ENCODE results near the gene SCN3A. TPM values are rescaled to one million over a fixed set of nuclear protein-coding genes. Genes with fewer than 3 reads are reported as not detected.

SCN3A gene
- total and polyA plus RNA-seq, 2 donors (not counting 3 experiments of a cell fraction or from before 2014, with no cell fraction given), result not detected

DNA sequence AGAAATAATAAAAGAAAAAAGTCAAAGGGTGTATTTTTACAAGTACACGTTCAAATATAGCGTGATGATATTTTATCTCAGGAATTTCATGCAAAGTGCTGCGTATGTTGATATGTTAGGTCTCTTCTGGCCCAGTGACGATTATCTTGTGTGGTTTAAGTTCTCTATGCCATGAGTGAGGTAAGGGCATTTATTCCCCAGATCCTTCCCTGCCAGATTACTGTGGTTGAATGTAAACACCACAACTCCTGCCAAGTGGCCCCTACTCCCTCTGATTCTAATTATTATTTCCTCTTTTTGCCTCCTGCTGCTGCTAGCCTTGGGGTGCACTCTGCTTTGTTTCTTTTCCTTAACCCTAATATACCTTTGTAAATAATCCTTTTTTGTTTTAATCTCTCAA, 47.5 kb upstream of the SCN3A start:
- BruUV-seq (replicated peaks), result no TSS peak
- no peak overlapping the region for H3K27ac ChIP-seq (ENCODE audit: insufficient read depth, low read depth, low read length)
- H3K27me3 ChIP-seq (ENCODE audit: control insufficient read depth in 2 of 2, insufficient read depth in 2 of 2, low read length in 2 of 2), result peaks cover 0 to 2% of the 10 kb centered on the region in 2 experiments
- ChIA-PET POLR2A (no interaction called here), CTCF (interaction anchor here (1.0 kb wide), 1 partner anchor 48 kb away, joined by 3 read pairs; the partner anchor contains the start of gene SCN3A)
- DNase-seq (ENCODE audit: low read depth, low spot score) (no peak), FAIRE-seq (no peak)
- no peaks in the 10 kb centered on the region for H3K4me1 ChIP-seq (ENCODE audit: control insufficient read depth, extremely low read depth, insufficient read depth, low read length)
- TF ChIP-seq FOS (IDR thresholded peaks at IDR 0.05; ENCODE audit: borderline replicate concordance, insufficient read depth, low read length), result no peak
- TF ChIP-seq EZH2 (IDR thresholded peaks at IDR 0.05; ENCODE audit: borderline replicate concordance, low read depth, low read length, severe bottlenecking), result no peak
- no peak overlapping the region for H3K4me3 ChIP-seq (replicated peaks in 1 of 3; ENCODE audit: insufficient read depth in 1 of 3, low read depth in 1 of 3, low read length in 3 of 3)
- H3K4me2 ChIP-seq (ENCODE audit: insufficient read depth, low read length), result no peak overlapping the region
- no peaks in the 10 kb centered on the region for H3K36me3 ChIP-seq (ENCODE audit: control insufficient read depth in 2 of 2, extremely low read depth in 1 of 2, insufficient read depth in 2 of 2, low read length in 2 of 2)
- H3K9me1 ChIP-seq (replicated peaks; ENCODE audit: control insufficient read depth, extremely low read depth, insufficient read depth, low read length), result no peaks in the 10 kb centered on the region
- no peaks in the 10 kb centered on the region for H4K20me1 ChIP-seq (replicated peaks; ENCODE audit: control insufficient read depth, extremely low read depth, insufficient read depth, low read length)
- no peak overlapping the region for H2AFZ ChIP-seq (ENCODE audit: low read depth, low read length)
- no peak overlapping the region for H3K9ac ChIP-seq (replicated peaks; ENCODE audit: extremely low read depth, insufficient read depth, low read length)
- H3K79me2 ChIP-seq (ENCODE audit: control insufficient read depth, insufficient read depth, low read length), result no peaks in the 10 kb centered on the region
- no peaks in the 10 kb centered on the region for H3K9me3 ChIP-seq (replicated peaks; ENCODE audit: control insufficient read depth, insufficient read depth, low read length)
- intact Hi-C loops (cut with micrococcal nuclease) (no loop called here), dilution Hi-C loops (cut with MboI; ENCODE audit: extremely low pct_ligation_motif_present, low sequenced_read_pairs) (no loop called here)

DNA sequence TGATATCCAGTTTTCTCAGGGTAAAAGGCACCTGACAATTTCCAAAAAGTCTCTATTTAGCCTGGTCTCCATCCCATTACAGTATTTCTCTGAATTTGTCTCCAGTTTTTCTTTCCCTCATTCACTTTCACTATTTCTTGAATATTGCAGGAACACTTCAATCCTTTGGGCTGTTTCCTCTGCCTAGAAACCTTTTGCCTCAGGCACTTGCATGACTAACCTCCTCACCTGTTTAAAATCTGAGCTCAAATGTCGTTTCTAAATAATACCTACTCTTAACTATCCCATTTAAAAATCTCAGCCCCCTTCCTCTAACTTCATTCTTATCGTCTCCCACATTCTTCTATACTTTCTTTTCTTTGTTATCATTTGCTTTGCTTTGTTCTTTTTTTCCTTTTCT, 44.4 kb upstream of the SCN3A start:
- no peak overlapping the region for H3K4me2 ChIP-seq (ENCODE audit: insufficient read depth, low read length)
- H3K9me1 ChIP-seq (replicated peaks; ENCODE audit: control insufficient read depth, extremely low read depth, insufficient read depth, low read length), result no peaks in the 10 kb centered on the region
- H3K4me1 ChIP-seq (ENCODE audit: control insufficient read depth, extremely low read depth, insufficient read depth, low read length), result no peaks in the 10 kb centered on the region
- intact Hi-C loops (cut with micrococcal nuclease) (no loop called here), dilution Hi-C loops (cut with MboI; ENCODE audit: extremely low pct_ligation_motif_present, low sequenced_read_pairs) (no loop called here)
- no peak overlapping the region for H3K9ac ChIP-seq (replicated peaks; ENCODE audit: extremely low read depth, insufficient read depth, low read length)
- H3K36me3 ChIP-seq (ENCODE audit: control insufficient read depth in 2 of 2, extremely low read depth in 1 of 2, insufficient read depth in 2 of 2, low read length in 2 of 2), result no peaks in the 10 kb centered on the region
- DNase-seq (ENCODE audit: low read depth, low spot score), result no peak
- TF ChIP-seq POLR2A (IDR thresholded peaks at IDR 0.05; ENCODE audit: low read depth, low read length) (no peak), FOS (IDR thresholded peaks at IDR 0.05; ENCODE audit: borderline replicate concordance, insufficient read depth, low read length) (no peak), JUN (IDR thresholded peaks at IDR 0.05; ENCODE audit: borderline replicate concordance, insufficient read depth, insufficient read length, low read depth) (no peak), MYC (IDR thresholded peaks at IDR 0.05; ENCODE audit: low read depth, low read length) (no peak), POLR2AphosphoS5 (IDR thresholded peaks at IDR 0.05; ENCODE audit: insufficient read depth, low read depth, low read length) (no peak), EZH2 (IDR thresholded peaks at IDR 0.05; ENCODE audit: borderline replicate concordance, low read depth, low read length, severe bottlenecking) (no peak)
- TF ChIP-seq, protein P1, sequence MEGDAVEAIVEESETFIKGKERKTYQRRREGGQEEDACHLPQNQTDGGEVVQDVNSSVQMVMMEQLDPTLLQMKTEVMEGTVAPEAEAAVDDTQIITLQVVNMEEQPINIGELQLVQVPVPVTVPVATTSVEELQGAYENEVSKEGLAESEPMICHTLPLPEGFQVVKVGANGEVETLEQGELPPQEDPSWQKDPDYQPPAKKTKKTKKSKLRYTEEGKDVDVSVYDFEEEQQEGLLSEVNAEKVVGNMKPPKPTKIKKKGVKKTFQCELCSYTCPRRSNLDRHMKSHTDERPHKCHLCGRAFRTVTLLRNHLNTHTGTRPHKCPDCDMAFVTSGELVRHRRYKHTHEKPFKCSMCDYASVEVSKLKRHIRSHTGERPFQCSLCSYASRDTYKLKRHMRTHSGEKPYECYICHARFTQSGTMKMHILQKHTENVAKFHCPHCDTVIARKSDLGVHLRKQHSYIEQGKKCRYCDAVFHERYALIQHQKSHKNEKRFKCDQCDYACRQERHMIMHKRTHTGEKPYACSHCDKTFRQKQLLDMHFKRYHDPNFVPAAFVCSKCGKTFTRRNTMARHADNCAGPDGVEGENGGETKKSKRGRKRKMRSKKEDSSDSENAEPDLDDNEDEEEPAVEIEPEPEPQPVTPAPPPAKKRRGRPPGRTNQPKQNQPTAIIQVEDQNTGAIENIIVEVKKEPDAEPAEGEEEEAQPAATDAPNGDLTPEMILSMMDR (IDR thresholded peaks at IDR 0.05; ENCODE audit: extremely low read depth in 1 of 2, insufficient read depth in 1 of 2, low read depth in 1 of 2, low read length in 2 of 2), result no peak
- no peak overlapping the region for H2AFZ ChIP-seq (ENCODE audit: low read depth, low read length)
- no peak for FAIRE-seq
- no TSS peak for BruUV-seq (replicated peaks)
- CTCF ChIA-PET, result interaction anchor here (1.0 to 3.3 kb wide), 2 partner anchors 9 to 45 kb away, joined by 3 to 14 read pairs; partner anchors contain the start of gene SCN2A
- no peak overlapping the region for H3K4me3 ChIP-seq (replicated peaks in 1 of 3; ENCODE audit: insufficient read depth in 1 of 3, low read depth in 1 of 3, low read length in 3 of 3)
- H3K9me3 ChIP-seq (replicated peaks; ENCODE audit: control insufficient read depth, insufficient read depth, low read length), result no peaks in the 10 kb centered on the region
- H3K27ac ChIP-seq (ENCODE audit: insufficient read depth, low read depth, low read length), result no peak overlapping the region
- H4K20me1 ChIP-seq (replicated peaks; ENCODE audit: control insufficient read depth, extremely low read depth, insufficient read depth, low read length), result no peaks in the 10 kb centered on the region
- no peaks in the 10 kb centered on the region for H3K79me2 ChIP-seq (ENCODE audit: control insufficient read depth, insufficient read depth, low read length)
- POLR2A ChIA-PET, result no interaction called here
- peaks cover 0 to 2% of the 10 kb centered on the region in 2 experiments for H3K27me3 ChIP-seq (ENCODE audit: control insufficient read depth in 2 of 2, insufficient read depth in 2 of 2, low read length in 2 of 2)
